WI38 (cell line): ENCODE data around the gene LTBP3.
A peak's percentile ranks its signal among the peaks of the same experiment; 100 is the strongest.

Source experiments
- H3K4me3 ChIP-seq: 2 replicates; pipeline ENCODE4 v1.5.1; 2011; ENCODE audit warnings: low read depth, mild to moderate bottlenecking, control low read depth, low read length
- CTCF ChIP-seq: IDR thresholded peaks from 2 replicates; pipeline ENCODE4 v1.5.1; 2012; ENCODE audit warnings: low read depth, mild to moderate bottlenecking, control low read depth, low read length

The LTBP3 gene

GRCh38 chr11:65574811-65575567 is 16.8 kb upstream of the LTBP3 start:
- H3K4me3 ChIP-seq: peak overlapping the region; percentile 53
- TF ChIP-seq CTCF: no peak

- H3K4me3 ChIP-seq: peak overlapping the region; percentile 62
- no peak; the same call in 1 of the 2 replicates for TF ChIP-seq CTCF
Observed at GRCh38 chr11:65574109-65574810, 16.1 kb upstream of the LTBP3 start.

- no peak for TF ChIP-seq CTCF
- H3K4me3 ChIP-seq: peak overlapping the region; percentile 62
Observed at GRCh38 chr11:65573391-65574079, 15.4 kb upstream of the LTBP3 start.

- peak within 1 kb of the TSS; percentile 77 for H3K4me3 ChIP-seq
- TF ChIP-seq CTCF: no peak
Observed at GRCh38 chr11:65572356-65573051, 14.3 kb upstream of the LTBP3 start, which contains the start of gene FAM89B. Gene FAM89B (plus strand): TSS chr11:65572538. CDS start chr11:65572670, 132 bp downstream.

- no peak for TF ChIP-seq CTCF
- H3K4me3 ChIP-seq: peak overlapping the region; percentile 62
Observed at GRCh38 chr11:65571940-65572339, 13.8 kb upstream of the LTBP3 start.

- H3K4me3 ChIP-seq: peak overlapping the region; percentile 77
- no peak for TF ChIP-seq CTCF
Observed at GRCh38 chr11:65571420-65571819, 13.3 kb upstream of the LTBP3 start.
